IPS DF 6.9 (cell line): Measurements from ENCODE around the gene DOCK7.
"Not testable (repeated sequence)": the region's sequence is repeated elsewhere in the genome, so short reads cannot be mapped to it uniquely, and the experiment has no call there.

Experiments used
- DNase-seq: peaks from one replicate; pipeline ENCODE4 v3.0.0-alpha.2; 2013; ENCODE audit warnings: low read depth, low spot score
- H3K27ac ChIP-seq: one replicate; pipeline ENCODE4 v1.5.1; 2013; ENCODE audit warnings: low read length, control low read depth
- H3K27me3 ChIP-seq: 2 replicates; pipeline ENCODE4 v1.6.1; 2013; ENCODE audit warnings: mild to moderate bottlenecking, low read length; ENCODE audit not compliant: control insufficient read depth, insufficient read depth
- H3K36me3 ChIP-seq: 2 replicates; pipeline ENCODE4 v1.6.1; 2013; ENCODE audit warnings: low read length; ENCODE audit not compliant: control insufficient read depth, insufficient read depth
- H3K4me1 ChIP-seq: 2 replicates; pipeline ENCODE4 v1.6.1; 2013; ENCODE audit warnings: low read length; ENCODE audit not compliant: control insufficient read depth, insufficient read depth
- H3K4me3 ChIP-seq: 2 replicates; pipeline ENCODE4 v1.5.1; 2013; ENCODE audit warnings: mild to moderate bottlenecking, low read length
- H3K9me3 ChIP-seq: 2 replicates; pipeline ENCODE4 v1.6.1; 2013; ENCODE audit warnings: low read length, inconsistent platforms; ENCODE audit not compliant: control insufficient read depth, insufficient read depth
- WGBS: extraction: QIAGEN DNeasy Blood & Tissue Kit; methylation state at CpG from one replicate; pipeline ENCODE4 v1.1.7; 2013; ENCODE audit warnings: mixed read lengths, missing lambda C conversion rate; ENCODE audit not compliant: insufficient read length, insufficient coverage; 5-methylcytosine and 5-hydroxymethylcytosine counted together

The DOCK7 gene

DNA sequence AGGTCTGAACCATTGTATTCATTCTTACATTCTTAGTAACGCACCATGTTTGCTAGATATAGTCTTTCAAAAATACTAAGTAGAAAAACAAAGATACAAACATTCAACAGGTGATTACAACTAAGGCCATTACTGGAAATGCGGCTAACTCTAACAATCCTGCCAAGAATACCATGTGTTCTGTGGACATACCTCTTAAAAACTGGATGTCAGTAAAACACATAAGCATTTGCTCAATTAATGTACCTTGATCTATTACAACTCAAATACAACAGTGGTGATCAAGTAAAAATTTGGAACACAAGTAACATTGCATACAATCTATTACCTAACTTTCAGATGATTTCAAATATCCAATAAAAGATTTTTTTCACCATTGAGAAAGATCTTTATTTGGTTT is 75.4 kb downstream of the DOCK7 start:
- DNase-seq = no peak
- H3K27ac ChIP-seq = no peak overlapping the region
- no peaks in the 10 kb centered on the region for H3K36me3 ChIP-seq
- no peaks in the 10 kb centered on the region for H3K27me3 ChIP-seq
- no peaks in the 10 kb centered on the region for H3K9me3 ChIP-seq
- no peaks in the 10 kb centered on the region for H3K4me1 ChIP-seq
- no peak overlapping the region for H3K4me3 ChIP-seq
- no CpG with 5 or more reads among the region's 2 CpGs for WGBS

DNA sequence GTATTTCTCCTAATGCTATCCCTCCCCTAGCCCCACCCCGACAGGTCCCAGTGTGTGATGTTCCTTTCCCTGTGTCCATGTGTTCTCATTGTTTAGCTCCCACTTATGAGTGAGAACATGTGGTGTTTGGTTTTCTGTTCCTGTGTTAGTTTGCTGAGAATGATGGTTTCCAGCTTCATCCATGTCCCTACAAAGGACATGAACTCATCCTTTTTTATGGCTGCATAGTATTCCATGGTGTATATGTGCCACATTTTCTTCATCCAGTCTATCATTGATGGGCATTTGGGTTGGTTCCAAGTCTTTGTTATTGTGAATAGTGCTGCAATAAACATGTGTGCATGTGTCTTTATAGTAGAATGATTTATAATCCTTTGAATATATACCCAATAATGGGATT is 77.6 kb downstream of the DOCK7 start:
- not testable (repeated sequence) for H3K4me3 ChIP-seq, H3K4me1 ChIP-seq, H3K36me3 ChIP-seq, H3K9me3 ChIP-seq, H3K27ac ChIP-seq, DNase-seq, H3K27me3 ChIP-seq
- no CpG with 5 or more reads among the region's 1 CpG for WGBS

DNA sequence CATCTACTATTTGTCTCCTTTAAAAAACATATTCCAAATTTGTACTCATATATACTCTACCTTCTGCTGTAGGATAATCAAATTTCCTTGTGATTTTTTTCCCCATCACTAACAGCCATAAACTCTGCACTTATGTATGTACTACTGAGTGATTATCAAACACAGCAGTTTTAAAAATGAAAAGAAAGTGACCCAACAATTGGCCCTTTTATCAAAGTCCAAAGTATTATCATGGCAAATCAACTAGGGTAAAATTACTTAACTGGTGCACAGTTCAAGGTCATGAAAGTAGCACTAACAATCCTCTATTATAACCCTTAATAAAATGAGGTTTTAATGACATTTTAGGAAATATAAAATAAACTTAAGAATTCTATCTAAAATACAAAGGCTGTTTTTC is 79.3 kb downstream of the DOCK7 start:
- Histone ChIP-seq H3K36me3 (no peaks in the 10 kb centered on the region), H3K4me1 (no peaks in the 10 kb centered on the region), H3K27me3 (no peaks in the 10 kb centered on the region), H3K4me3 (no peak overlapping the region), H3K9me3 (no peaks in the 10 kb centered on the region), H3K27ac (no peak overlapping the region)
- DNase-seq = no peak

DNA sequence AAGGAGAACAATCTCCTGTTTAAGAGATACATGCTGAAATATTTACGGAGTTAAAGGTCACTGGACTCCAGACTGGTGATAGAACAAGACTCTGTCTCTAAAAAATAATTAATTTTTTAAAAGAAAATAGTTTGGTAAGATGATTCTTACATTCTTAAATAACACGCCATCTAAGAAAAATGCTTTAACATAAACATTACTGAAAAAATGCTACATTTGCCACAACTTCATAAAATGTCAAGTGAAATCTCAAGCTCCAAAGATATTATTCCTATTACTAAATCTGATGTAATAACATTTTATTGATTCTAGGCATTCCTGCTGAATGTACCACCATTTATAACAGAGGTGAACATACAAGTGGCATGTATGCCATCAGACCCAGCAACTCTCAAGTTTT is 86.7 kb downstream of the DOCK7 start:
- Histone ChIP-seq H3K27ac (no peak overlapping the region), H3K9me3 (no peaks in the 10 kb centered on the region), H3K4me3 (no peak overlapping the region), H3K27me3 (no peaks in the 10 kb centered on the region), H3K4me1 (no peaks in the 10 kb centered on the region), H3K36me3 (no peaks in the 10 kb centered on the region)
- DNase-seq = no peak
- no CpG with 5 or more reads among the region's 2 CpGs for WGBS

DNA sequence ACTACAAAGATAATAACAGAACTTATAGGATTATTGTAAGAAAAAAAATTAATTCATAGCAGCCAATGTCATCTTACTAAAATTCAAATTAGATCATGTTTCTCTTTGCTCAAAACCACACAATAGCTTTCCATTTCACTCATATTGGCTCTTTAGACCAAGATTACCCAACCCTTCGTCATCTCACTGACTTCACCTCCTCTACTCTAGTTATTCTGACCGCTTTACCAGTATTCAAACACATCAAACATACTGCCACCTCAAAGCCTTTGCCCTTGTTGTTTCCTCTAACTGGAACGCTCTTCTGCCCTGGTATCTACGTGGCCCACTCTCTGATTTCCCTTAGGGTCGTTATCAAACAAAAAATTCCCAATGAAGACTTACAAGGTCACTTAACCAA is 89.1 kb downstream of the DOCK7 start:
- Histone ChIP-seq H3K4me1 (no peaks in the 10 kb centered on the region), H3K9me3 (no peaks in the 10 kb centered on the region), H3K36me3 (no peaks in the 10 kb centered on the region), H3K27ac (no peak overlapping the region), H3K4me3 (no peak overlapping the region), H3K27me3 (no peaks in the 10 kb centered on the region)
- no peak for DNase-seq
- WGBS = no CpG with 5 or more reads among the region's 5 CpGs

DNA sequence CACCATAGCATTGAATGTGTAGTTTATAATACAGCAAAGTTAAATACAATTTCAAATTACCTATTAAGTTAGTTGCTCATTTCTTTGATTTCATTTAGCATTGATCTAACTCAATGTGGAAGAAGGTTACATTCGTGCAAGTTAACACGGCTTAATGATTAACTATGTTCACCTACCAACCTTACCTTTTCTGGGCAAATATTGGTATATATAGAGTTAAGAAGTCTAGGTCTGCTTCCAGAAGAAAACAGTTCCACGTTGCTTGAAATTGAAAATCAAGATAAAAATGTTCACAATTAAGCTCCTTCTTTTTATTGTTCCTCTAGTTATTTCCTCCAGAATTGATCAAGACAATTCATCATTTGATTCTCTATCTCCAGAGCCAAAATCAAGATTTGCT is 90.9 kb downstream of the DOCK7 start, which contains the start of gene ANGPTL3:
Gene ANGPTL3, plus strand, starts transcription at position 240 of the 400 bp plus-strand sequence. Its CDS starts 47 bp downstream, at position 287.
- Histone ChIP-seq H3K4me1 (no peaks in the 10 kb centered on the region), H3K9me3 (no peaks in the 10 kb centered on the region), H3K27ac (no peak within 1 kb of the TSS), H3K27me3 (no peaks in the 10 kb centered on the region), H3K4me3 (no peak within 1 kb of the TSS), H3K36me3 (no peaks in the 10 kb centered on the region)
- WGBS = no CpG with 5 or more reads among the region's 3 CpGs
- no peak for DNase-seq

DNA sequence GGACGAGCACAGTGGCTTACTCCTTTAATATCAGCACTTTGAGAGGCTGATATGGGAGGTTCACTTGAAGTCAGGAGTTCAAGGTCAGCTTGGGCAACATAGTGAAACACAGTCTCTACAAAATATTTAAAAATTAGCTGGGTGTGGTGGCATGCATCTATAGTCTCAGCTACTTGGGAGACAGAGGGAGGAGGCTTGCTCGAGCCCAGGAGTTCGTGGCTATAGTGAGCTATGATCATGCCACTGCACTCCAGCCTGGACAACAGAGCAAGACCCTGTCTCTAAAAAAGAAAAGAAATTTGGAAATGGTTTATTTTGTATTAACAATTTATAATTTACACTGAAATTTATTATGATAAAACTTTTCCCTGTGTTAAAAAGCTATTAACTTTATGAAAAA is 92.5 kb downstream of the DOCK7 start:
- H3K4me3 ChIP-seq = no peak overlapping the region
- H3K4me1 ChIP-seq = no peaks in the 10 kb centered on the region
- H3K36me3 ChIP-seq = no peaks in the 10 kb centered on the region
- H3K27me3 ChIP-seq = no peaks in the 10 kb centered on the region
- no peak overlapping the region for H3K27ac ChIP-seq
- no CpG with 5 or more reads among the region's 3 CpGs for WGBS
- DNase-seq = no peak
- H3K9me3 ChIP-seq = no peaks in the 10 kb centered on the region; the same call in 1 of the 2 replicates

DNA sequence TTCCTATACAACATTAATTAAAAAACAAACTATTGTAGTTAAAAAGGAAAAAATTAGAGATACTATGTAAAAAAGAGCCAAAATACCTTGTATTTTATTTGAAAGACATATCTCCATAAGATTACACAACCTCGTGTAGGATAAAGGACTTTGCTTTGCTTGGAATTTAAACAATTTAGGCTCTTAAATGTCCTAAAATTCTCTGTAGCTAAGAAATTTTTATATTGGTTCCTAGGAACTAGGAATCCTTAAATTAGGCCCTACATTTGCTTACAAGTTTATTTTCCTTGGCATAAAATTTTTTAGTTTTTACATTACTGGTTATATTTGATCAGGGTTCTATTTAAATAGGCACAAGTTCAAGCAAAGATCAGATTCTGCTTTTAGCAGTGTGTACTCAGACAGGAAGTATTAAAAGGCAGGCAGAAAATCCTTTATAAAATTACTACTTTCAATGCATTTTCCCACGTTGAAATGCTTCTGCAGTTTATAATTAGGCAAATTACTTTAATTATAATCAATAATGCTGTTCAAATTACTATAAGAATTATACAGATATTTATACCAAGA is 94.3 kb downstream of the DOCK7 start:
- no peaks in the 10 kb centered on the region; the same call in 1 of the 2 replicates for H3K9me3 ChIP-seq
- H3K27me3 ChIP-seq = no peaks in the 10 kb centered on the region
- no peak overlapping the region for H3K27ac ChIP-seq
- H3K4me1 ChIP-seq = no peaks in the 10 kb centered on the region
- no peak overlapping the region for H3K4me3 ChIP-seq
- WGBS = no CpG with 5 or more reads among the region's 2 CpGs
- H3K36me3 ChIP-seq = no peaks in the 10 kb centered on the region
- no peak for DNase-seq

DNA sequence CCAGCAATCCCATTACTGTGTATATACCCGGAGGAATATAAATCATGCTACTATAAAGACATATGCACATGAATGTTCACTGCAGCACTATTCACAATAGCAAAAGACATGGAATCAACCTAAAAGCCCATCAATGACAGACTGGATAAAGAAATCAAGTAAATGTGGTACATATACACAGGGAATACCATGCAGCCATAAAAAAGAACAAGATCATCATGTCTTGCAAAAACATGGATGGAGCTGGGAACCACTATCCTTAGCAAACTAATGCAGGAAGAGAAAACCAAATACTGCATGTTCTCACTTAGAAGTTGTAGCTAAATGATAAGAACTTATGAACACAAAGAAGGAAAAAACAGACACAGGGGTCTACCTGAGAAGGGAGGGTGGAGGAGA is 97.2 kb downstream of the DOCK7 start:
- no peak for DNase-seq
- Histone ChIP-seq H3K36me3 (no peaks in the 10 kb centered on the region), H3K4me3 (no peak overlapping the region), H3K27ac (no peak overlapping the region), H3K27me3 (no peaks in the 10 kb centered on the region), H3K9me3 (no peaks in the 10 kb centered on the region; the same call in 1 of the 2 replicates), H3K4me1 (no peaks in the 10 kb centered on the region)
- no CpG with 5 or more reads among the region's 1 CpG for WGBS

DNA sequence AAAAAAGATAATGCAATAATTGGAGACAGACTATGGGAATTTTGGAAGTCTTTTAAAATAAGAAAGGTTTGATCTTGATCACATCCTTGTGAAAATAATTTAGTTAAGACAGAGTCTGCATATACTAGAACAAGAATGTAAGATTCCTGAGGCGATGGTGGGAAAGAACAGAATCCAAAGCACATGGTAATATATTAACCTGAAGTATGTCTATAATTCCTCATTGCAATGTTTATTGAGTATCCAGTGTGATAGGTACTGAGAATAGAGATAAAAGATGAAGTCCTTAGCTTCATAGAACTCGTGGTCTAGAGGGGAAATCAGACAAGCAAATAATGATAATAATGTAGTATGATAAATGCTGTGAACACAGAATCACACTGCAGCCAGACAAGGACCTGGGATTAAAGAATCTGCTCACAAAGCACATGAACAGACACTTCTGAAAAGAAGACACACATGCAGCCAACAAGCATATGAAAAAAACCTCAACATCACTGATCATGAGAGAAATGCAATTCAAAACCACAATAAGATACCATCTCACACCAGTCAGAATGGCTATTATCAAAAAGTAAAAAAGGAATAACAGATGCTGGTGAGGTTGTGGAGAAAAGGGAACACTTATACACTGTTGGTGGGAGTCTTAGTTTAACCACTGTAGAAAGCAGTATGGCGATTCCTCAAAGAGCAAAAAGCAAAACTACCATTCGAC is 97.8 kb downstream of the DOCK7 start:
- Histone ChIP-seq H3K27me3 (no peaks in the 10 kb centered on the region), H3K36me3 (no peaks in the 10 kb centered on the region), H3K9me3 (no peaks in the 10 kb centered on the region; the same call in 1 of the 2 replicates), H3K4me1 (no peaks in the 10 kb centered on the region), H3K27ac (no peak overlapping the region), H3K4me3 (no peak overlapping the region)
- DNase-seq = no peak
- no CpG with 5 or more reads among the region's 4 CpGs for WGBS

DNA sequence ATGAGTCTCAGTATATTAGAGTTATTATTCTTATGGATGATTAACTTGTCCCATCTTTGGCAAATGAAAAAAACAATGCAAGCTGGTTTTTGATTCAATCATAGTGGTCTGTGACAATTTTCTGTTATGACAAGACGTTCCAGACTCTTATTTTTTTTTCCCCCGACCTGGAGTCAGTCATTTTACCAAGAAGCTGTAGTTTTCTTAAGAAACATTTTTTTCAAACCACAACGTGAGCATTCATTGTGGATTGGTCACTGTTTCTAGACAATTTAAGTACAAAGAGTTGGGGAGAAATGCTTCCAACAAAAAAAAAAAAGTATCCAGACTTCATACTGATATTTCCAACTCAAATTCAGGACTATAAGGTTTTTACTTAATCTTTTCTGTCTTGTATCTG is 98.9 kb downstream of the DOCK7 start:
- no peaks in the 10 kb centered on the region for H3K36me3 ChIP-seq
- no peak overlapping the region for H3K4me3 ChIP-seq
- no CpG with 5 or more reads among the region's 3 CpGs for WGBS
- no peaks in the 10 kb centered on the region; the same call in 1 of the 2 replicates for H3K9me3 ChIP-seq
- no peaks in the 10 kb centered on the region for H3K4me1 ChIP-seq
- no peak for DNase-seq
- no peaks in the 10 kb centered on the region for H3K27me3 ChIP-seq
- no peak overlapping the region for H3K27ac ChIP-seq
